PC-9 (cell line): Measurements from ENCODE around the gene ASXL1.

Source experiments
- CTCF ChIP-seq: fragments of 200-600 bp; sonication (generic); conservative IDR thresholded peaks from 2 replicates; pipeline ENCODE4 v1.6.1; 2017; ENCODE audit warnings: mixed run types, antibody characterized with exemption, mild to moderate bottlenecking, moderate library complexity
- EZH2 ChIP-seq: fragments of 200-600 bp; sonication (generic); IDR thresholded peaks from 2 replicates; pipeline ENCODE4 v1.8.0; 2017; ENCODE audit warnings: antibody characterized with exemption, low read depth

DNA sequence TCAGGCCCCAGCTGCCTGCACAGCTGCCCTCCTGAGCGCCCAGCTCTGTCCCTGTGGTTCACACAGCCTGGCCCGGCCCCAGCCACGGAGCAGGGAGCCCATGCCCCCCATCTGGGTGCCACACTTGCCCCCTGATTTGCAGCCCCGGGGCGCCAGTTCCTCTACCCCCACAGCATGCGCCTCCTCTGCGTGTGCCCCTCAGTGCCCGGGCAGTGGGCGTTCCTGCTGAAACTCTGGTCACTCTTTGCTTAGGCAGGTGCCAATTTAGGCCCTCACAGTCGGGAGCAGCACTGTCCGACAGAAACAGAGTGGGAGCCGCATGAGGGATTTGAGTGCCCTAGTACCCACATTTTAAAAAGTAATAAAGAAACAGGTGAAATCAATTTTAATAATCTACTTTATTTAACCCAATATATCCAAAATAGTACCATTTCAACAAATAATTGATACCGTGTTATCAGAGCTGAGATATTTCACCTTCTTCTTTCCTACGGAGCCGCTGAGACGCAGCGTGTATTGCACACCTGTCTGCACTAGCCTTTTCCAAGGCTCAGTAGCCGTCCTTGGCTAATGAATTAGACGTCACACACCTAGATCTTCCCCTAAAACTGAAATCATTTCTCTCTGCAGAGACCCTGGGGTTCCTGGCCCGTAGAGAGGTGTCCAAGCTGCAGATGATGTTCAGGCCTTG is 106.4 kb downstream of the ASXL1 start:
- no peak for TF ChIP-seq CTCF
- TF ChIP-seq EZH2, result no peak
